GM19238 (cell line): Measurements from ENCODE around the gene BAIAP2L1.
"Not testable (repeated sequence)": the region's sequence is repeated elsewhere in the genome, so short reads cannot be mapped to it uniquely, and the experiment has no call there.

Experiments used
- DNase-seq: peaks from one replicate; pipeline ENCODE4 v3.0.0; 2011; ENCODE audit warnings: low spot score; ENCODE audit not compliant: insufficient read length

The BAIAP2L1 gene

GRCh38 chr7:98400542-98401340 is at the start of gene BAIAP2L1:
Gene BAIAP2L1, minus strand, starts transcription at chr7:98401090. Its CDS starts 238 bp downstream, at chr7:98400852.
- DNase-seq, result peak; percentile 61

DNA sequence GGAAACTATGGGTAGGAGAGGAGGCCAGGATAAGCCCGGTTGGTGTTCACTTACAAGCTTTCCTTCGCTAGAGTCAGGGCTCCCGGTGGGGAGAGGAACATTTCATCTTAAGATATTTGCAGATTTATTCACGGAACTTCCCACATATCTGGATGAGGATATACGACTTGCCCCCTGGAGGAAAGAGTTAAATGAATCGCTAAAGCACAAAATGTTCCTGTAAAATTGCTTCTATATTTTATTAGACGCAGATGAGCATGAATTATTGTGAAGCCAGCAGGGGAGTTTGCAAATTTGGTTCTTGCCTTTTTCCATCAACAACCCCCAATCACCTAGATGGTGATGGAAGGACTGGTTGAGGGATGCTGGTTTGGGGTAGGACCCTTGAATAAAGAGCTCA is 47.9 kb upstream of the BAIAP2L1 start:
- no peak for DNase-seq

- DNase-seq, result not testable (repeated sequence)
Observed at GRCh38 chr7:98440992-98441391, 40.1 kb upstream of the BAIAP2L1 start.

- no peak for DNase-seq
Observed at GRCh38 chr7:98439484-98439883, 38.6 kb upstream of the BAIAP2L1 start.

GRCh38 chr7:98434087-98434486 is 33.2 kb upstream of the BAIAP2L1 start:
- DNase-seq, result no peak

DNA sequence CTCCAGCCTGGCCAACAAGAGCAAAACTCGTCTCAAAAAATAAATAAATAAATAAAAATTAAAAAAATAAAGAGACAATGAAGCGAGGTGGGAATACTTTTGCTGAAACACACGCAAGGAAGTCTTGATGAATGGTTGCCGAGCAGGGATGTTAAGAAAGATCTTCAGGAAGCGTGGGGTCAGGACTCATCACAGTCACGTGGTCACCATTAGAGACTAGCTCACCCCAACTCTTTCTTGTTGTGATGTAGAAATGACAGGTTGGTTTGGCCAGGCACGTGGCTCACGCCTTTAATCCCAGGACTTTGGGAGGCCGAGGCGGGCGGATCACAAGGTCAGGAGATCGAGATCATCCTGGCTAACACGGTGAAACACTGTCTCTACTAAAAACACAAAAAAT is 28.9 kb upstream of the BAIAP2L1 start:
- no peak for DNase-seq

DNA sequence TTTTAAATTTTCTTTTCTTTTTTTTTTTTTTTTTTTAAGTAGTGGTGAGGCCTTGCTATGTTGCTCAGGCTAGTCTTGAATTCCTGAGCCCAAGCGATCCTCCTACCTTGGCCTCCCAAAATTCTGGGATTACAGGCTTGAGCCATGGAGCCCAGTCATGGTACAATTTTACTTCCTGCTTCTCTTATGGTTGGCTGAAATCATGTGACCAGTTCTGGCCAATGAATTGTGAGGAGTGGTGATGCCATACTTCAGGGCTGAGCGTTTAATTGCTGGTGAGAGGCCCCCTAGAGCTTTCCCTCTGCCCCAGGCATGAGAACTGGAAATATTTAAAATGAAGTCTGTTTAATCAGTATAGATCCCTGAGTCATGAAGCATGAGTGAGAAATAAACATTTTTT is 22.2 kb upstream of the BAIAP2L1 start:
- DNase-seq, result no peak

- DNase-seq, result peak; percentile 67
Observed at GRCh38 chr7:98420966-98421612, 20.2 kb upstream of the BAIAP2L1 start.

GRCh38 chr7:98419988-98420387 is 19.1 kb upstream of the BAIAP2L1 start:
- DNase-seq, result not testable (repeated sequence)

- DNase-seq, result not testable (repeated sequence)
Observed at GRCh38 chr7:98419316-98419691, 18.4 kb upstream of the BAIAP2L1 start.

GRCh38 chr7:98418636-98419315 is 17.9 kb upstream of the BAIAP2L1 start:
- no peak for DNase-seq

DNA sequence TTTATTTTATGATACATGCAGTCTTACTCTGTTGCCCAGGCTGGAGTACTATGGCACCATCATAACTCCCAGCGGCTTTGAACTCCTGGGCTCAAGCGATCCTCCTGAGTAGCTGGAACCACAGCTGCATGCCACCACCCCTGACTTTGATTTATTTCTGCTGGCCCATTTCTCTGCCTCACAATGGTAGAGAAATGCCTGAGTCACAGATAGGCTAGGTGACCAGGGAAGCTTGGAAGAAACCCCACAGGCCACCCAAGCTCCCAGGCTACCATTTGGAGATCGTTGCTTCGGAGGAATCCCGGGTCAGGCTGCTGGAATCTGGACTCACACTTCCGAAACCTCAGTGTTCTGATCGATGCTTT is 17.4 kb upstream of the BAIAP2L1 start:
- no peak for DNase-seq

DNA sequence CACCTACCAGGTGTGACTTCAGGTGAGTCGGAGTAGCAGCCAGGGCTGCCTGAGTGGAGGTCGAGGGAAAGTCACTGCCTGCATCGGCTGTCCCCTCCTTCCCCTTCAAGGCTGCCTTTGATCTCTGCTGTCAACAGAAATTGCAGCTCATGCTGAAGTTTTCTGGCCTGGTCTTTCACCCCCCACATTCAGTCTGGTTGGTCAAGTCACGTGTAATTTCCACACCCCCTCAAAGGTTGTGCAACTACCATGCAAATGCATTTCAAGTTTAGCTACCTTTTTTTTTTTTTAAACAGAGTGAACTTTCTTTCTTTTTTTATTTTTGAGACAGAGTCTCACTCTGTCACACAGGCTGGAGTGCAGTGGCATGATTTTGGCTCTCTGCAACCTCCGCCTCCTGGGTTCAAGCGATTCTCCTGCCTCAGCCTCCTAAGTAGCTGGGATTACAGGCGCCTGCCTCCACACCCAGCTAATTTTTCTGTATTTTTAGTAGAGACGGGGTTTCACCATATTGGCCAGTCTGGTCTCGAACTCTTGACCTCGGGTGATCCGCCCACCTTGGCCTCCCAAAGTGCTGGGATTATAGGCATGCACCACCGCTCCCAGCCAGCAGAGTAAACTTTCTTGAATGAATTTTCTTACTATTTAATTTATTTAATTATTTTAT is 16.8 kb upstream of the BAIAP2L1 start:
- DNase-seq, result not testable (repeated sequence)

DNA sequence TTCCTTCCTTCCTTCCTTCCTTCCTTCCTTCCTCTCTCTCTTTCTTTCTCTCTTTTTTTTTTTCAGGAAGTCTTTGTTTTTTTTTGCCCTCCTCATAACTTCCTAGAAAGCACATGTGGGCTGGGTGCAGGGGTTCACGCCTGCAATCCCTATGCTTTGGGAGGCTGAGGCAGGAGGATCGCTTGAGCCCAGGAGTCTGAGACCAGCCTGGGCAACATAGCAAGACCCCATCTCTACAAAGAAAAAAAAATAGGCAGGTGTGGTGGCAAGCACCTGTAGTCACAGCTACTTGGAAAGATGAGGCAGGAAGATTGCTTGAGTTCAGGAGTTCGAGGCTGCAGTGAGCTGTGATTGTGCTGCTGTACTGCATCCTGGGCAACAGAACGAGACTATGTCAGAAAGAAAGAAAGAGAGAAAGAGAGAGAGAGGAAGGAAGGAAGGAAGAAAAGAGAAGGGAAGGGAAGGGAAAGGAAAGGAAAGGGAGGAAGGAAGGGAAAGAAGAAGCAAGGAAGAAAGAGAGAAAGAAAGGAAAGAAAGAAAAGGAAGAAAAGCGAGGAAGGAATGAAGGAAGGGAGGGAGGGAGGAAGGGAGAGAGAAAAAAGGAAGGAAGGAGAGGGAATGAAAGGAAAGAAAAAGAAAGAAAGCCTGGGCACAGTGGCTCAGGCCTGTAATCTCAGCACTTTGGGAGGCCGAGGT is 13.5 kb upstream of the BAIAP2L1 start:
- no peak for DNase-seq

DNA sequence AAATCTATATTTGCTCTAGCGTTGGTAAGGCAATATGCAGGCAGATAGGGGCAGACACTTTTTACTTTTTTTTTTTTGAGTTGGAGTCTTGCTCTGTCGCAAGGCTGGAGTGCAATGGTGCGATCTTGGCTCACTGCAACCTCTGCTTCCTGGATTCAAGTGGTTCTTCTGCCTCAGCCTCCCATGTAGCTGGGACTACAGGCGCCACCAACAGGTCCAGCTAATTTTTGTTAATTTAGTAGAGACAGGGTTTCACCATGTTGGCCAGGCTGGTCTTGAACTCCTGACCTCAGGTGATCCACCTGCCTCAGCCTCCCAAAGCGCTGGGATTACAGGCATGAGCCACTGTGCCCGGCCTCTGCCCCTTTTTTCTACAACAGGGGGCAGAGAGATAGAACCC is 12.8 kb upstream of the BAIAP2L1 start:
- not testable (repeated sequence) for DNase-seq

DNA sequence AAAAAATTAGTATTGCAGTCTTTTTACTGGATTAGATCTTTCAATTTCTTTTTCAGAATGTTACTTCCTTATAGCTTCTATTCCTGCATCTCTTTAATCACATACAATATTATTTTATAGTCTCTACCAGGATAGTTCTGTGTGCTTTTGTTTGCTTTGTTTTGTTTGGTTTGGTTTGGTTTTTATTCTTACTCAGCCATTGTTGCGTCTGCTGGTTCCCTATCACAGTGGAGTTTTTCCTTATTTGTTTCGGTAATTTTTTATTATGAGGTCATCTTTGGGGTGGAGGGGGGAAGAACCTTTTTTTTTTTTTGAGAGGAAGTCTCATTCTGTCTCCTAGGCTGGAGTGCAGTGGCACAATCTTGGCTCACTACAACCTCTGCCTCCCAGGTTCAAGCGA is 9.0 kb upstream of the BAIAP2L1 start:
- no peak for DNase-seq

DNA sequence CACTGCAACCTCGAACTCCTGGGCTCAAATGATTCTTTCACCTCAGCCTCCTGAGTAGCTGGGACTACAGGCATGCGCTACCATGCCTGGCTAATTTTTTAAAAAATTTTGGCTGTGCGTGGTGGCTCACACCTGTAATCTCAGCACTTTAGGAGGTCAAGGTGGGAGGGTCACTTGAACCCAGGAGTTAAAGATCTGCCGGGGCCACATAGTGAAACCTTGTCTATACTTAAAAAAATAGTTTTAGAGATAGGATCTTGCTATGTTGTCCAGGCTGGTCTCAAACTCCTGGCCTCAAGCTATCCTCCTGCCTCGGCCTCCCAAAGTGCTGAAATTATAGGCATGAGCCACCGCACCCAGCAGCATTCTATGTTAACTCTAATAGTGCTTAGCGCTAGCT is 7.3 kb upstream of the BAIAP2L1 start:
- DNase-seq, result not testable (repeated sequence)

DNA sequence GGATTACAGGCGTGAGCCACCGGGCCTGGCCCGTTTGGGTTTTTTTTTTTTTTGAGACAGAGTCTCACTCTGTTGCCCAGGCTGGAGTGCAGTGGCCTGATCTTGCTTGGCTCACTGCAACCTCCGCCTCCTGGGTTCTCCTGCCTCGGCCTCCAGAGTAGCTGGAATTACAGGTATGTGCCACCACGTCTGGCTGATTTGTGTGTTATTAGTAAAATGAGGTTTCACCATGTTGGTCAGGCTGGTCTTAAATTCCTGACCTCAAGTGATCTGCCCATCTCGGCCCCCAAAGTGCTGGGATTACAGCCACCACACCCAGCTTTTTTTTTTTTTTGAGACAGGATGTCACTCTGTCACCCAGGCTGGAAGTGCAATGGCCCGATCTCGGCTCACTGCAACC is 5.9 kb upstream of the BAIAP2L1 start:
- no peak for DNase-seq

- no peak for DNase-seq
Observed at GRCh38 chr7:98404840-98405239, 4.0 kb upstream of the BAIAP2L1 start.

- no peak for DNase-seq
Observed at GRCh38 chr7:98399890-98400541, 874 bp downstream of the BAIAP2L1 start.

DNA sequence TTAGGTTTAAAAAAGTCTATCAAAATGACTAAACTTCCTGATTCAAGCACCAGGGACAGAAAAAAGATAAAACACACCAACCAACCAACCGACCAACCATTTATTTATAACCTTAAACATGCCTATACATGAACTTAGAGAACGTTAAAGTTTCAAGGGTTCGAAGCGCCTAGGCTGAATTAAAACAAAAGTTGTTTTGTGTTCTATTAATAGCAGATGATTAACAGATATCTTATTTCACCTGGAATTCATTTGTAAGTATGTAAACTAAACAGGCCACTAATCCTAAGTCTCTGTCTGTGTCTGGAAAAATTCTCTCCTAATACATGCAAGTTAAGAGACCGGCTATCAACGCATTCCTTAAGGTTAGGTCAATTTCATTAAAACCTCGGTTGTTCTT is 1.4 kb downstream of the BAIAP2L1 start:
- no peak for DNase-seq
